ENCODE data around the gene BCL2L13.

The BCL2L13 gene

DNA sequence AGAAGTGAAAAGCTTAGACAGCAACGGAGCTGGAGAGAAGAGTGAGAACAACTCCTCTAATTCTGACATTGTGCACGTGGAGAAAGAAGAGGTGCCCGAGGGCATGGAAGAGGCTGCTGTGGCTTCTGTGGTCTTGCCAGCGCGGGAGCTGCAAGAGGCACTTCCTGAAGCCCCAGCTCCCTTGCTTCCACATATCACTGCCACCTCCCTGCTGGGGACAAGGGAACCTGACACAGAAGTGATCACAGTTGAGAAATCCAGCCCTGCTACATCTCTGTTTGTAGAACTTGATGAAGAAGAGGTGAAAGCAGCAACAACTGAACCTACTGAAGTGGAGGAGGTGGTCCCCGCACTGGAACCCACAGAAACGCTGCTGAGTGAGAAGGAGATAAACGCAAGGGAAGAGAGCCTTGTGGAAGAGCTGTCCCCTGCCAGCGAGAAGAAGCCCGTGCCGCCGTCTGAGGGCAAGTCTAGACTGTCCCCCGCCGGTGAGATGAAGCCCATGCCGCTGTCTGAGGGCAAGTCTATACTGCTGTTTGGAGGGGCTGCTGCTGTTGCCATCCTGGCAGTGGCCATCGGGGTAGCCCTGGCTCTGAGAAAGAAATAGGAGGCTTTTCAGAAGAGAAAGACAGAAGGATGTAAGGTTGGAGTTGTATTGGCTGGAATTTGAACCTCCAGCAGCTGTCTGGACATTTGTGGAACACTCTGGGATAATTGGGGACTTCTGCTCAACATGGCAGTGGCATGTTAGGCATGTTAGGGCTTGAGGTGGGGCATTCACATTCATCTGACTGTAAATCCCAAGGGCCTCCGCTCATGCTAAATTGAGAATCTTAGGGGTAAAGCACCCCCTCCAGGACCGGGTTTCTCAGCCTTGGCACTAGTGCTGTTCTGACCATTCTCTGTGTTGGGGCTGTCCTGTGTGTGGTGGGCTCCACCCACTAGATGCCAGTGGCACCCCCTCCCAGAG, 88.7 kb downstream of the BCL2L13 start:
- DNase-seq (ENCODE audit: low spot score), result no peak

DNA sequence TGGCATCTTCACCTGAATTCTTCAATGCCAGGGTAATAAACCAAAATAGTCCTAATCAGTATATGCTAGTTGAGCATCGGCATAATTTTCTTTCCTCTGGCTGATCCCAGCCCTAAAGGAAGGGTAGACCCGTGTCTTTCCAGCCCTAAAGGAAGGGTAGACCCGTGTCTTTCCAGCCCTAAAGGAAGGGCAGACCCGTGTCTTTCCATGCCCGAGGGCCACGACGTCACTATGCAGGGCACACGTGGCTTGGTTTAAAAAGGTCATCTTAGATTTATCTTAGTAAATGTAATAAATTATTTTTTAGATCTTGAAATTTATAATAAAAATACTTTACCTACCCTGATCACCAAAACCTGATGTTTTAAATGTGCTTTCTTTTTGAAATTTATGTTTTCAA, 90.2 kb downstream of the BCL2L13 start:
- no peak for DNase-seq (ENCODE audit: low spot score)

DNA sequence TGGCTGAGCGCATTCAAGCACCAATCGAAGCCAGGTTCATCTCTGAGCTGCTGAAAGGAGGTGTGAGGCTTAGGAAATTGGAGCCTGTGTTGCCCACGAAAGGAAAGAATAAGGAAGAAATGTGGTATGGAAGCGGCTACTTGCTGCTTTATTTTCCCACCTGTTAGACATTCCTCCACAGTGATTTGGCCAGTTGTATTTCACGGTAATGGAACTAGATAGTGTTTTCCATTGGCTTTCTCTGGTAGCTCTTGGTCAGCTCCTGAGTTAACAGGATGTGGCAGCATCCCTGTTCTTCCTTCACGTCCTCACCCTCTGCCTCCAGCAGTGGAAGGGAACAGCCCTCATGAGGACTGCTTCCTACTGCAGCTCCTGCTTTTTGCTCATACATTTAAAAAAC, 91.0 kb downstream of the BCL2L13 start:
- no peak for DNase-seq (ENCODE audit: low spot score)

DNA sequence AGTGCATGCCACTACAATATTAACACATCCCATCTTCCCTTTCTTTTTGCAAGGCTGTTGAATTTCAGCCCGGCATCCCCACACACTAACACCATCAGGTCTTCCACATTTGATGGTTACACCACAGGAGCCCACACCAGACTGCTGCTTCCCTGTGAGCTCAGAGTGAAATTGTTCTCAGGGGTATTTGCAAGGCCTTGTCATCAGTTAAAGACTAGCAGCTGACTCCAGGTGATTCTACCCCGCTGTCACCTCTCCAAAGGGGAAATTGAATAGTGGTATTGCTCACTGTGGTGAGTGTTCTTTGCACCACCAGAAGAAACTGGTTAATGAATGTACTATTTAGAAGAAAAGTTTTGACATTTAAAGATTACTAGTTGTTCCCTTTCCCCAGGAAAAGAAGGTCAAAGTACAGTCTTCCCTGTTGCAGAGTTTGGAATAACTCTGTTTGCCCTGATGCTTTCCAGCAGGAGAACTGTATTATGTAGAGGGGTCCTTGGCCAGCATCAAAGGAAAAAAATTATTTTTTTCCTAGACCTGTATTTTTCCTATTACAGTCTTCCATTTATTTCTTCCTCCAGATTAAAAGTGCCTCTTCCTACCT, 93.8 kb downstream of the BCL2L13 start:
- peak; percentile 58 for DNase-seq (ENCODE audit: low spot score)

DNA sequence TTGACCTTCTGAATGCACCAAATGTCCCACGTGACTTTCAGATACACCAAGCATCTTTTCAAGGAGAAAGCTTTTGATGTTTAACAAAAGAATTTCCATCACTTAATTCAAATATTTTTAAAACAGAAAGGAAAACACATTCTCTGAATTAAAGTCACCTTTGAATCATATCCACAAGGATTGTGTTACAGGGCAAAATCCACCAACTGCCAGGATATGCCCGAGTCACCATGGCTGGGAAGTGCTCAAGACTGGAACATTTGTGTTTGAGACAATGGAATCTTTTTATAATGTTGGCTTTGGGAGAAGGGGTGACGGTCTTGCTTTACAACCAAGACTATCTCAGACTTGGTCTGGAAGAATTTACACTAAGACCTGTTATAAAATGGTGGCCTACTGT, 94.9 kb downstream of the BCL2L13 start:
- peak; percentile 54 for DNase-seq (ENCODE audit: low spot score)

DNA sequence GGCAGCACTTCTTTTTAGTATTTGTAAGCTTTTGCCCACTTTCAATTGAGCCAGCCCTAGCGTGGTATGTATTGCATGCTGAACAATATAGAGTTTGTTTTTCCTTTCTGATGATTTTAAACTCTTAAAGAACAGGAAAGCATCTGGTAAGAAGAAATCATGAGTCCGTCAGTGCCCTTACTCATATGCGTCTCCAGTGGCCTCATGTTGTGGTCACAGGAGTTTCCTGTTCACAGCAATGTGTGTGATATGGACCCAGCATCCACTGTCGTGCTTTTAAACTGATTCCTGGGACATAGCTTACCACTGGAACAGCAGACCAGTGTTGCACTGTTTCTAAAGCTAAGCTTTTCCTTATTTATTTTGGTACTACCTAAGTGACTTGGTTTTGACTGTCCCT, 95.6 kb downstream of the BCL2L13 start:
- DNase-seq (ENCODE audit: low spot score), result no peak

DNA sequence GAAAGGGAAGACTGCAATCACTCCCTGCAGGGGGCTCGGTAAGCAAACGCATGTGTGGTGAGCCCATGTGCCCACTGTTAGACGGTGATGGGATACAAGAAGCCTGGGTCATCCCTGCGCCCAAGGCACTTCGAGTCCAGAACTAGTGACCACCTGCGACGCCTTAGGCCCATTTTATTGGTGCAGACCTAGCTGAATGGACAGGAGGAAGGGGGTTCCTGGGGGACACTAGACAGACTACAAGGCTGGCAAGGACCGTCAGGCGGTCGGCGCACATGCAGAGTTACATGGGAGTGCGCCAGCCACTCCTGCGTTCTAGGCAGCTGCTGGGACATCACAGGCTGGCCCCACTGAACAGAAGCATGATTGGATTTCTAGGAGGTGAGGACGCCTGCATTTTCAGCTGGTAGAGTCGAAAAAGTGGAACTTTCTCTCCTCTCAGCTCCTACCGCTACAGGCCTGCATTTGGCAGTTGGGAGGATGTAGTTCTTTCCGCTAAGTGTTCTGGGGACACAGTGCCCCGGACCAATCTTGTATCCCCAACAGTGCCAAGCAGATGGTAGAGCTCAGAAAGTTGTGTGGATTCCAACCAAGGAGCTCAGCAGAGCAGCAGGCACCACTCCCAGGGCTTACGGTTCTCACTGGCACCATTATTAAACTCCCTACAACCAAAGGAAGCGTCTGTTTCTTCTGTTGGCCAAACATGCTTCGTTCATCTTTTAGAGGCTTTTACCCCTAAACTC, 100.0 kb downstream of the BCL2L13 start:
- DNase-seq (ENCODE audit: low spot score), result no peak

DNA sequence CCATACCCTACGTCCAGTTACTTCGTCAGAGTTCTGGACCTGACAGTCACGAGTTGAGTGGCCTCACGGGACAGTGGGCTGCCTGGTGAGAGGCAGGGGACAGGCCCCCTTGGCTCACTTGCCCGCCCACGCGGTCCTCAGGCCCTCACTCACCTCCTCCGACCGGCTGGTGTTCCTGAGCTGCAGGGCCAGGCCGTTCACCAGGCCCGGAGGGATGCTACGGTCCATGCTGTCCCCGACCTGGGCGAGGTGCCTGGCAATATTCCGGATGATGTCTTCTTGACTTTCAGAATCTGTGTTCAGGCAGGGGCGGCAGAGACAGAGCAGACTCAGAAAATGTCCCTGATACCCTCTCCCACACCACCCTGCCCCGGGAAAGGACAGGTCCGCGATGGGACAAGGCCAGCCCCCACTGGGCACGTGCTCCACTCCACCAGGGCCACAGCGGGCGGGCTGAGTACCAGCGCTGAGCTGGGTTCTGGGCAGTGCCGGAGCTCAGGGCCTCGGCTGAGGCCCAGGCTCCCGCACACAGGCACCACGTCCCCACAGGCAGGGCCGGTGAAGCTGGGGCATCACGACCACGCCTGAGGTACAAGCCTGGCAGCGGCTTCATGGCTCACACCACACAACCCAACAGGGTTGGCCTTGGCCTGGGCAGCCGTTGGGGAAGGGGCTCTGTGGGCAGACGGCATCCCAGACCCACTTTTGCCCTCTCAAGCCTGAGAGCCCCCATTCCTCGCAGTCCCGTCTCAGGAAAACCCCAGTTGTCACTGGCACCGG, 100.8 kb downstream of the BCL2L13 start:
- DNase-seq (ENCODE audit: low spot score), result no peak

DNA sequence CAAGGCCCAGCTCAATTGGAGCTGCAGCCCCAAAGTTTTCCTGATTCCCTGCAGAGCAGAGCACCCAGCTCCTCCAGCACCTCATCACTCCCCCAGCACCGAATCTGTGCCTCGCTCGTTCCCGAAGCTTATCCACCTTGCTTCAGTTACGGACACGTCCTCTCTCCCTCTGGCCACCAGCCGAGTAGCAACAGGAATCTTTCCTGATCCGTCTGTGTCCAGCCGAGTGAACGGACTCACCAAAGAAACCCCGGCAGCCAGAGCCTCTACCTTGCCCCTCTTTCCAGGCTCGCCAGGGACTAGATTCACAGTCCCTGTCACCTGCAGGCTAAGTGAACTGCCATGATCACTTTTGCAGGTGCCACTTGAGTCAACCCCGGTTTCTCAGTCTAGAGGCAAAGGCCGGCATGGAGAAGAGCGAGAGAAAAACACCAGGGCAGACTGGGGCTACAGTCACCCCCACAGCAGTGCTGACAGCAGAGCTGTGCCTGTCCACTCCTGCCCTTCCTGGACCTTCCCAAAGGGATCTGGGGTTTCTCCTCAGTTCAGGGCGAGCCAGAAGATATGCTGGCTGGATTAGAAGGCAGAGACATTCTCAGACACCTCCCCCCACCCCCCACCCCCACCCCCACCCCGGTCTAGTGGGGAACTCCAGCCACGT, 103.4 kb downstream of the BCL2L13 start:
- no peak for DNase-seq (ENCODE audit: low spot score)

DNA sequence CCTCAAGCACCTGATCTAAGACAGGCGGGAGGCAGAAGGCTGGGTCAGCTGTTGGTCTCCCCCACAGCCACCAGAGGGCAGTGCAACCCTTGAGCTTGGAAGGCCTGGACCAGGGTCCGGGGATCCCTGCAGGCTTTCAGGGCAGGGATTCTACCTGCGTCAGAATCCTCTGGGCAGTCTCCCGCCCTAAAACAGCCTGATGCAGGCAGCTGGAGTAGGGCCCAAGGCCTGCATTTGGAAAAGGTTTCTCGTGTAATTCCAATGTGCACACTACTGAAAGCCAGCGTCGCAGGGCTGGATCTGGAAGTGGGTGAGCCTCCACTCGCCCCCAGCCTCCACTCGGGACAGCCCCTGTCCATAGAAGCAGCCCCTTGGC, 104.0 kb downstream of the BCL2L13 start:
- peak; percentile 82 for DNase-seq (ENCODE audit: low spot score)

DNA sequence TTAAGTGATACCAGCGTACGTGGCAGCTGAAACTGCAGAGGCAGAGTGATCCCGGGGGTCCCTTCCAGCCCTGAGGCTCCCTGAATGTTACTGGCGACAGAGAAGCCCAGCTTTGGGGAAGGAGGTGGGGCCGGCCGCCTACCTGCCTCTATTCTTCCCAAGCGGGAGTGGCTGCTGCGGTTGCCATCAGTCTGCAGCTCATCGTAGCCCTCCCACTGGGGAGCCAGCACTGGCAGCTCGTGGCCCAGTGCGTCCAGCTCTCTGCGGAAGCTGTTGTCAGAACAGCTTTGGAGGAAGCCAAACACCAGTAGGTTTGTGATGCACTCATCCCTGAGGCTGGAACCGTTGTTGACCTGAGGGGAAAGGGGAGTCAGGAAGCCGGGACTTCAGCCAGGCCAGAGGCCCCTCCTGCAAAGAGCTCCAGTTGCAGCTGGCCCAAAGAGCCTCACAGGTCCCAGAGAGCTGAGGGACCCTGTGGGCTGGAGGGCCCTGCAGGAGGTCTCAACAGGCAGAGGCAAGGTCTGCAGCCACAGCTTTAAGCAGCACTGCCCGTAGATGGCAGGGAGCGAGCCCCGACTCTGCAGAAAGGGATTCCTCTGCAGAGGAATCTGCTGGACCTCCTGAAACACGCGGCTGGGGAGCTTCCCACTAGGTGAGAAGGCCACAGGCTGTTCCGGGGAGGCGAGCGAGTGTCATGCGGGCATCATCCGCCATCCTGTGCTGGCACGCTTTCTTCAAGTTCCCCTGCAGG, 105.3 kb downstream of the BCL2L13 start:
- no peak for DNase-seq (ENCODE audit: low spot score)

DNA sequence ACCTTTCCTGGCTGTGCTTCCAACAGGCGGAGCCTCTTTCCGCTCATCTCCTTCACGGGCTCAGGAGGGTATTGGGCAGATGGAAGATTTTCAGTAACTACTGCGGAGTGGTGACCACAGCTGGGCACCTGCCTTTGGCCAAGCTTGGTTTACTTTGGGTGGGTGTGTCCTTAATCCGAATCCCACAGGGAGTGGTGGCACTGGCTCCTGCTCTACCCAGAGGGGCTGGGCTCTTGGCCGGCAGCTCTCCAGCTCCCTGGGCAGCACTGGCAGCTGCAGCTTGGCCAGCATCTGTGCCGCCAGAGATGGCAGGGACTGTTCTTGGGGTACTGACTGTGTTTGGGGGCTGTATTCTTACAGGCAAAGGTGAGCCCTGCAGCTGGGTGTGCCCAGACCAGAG, 105.9 kb downstream of the BCL2L13 start:
- DNase-seq (ENCODE audit: low spot score), result no peak

DNA sequence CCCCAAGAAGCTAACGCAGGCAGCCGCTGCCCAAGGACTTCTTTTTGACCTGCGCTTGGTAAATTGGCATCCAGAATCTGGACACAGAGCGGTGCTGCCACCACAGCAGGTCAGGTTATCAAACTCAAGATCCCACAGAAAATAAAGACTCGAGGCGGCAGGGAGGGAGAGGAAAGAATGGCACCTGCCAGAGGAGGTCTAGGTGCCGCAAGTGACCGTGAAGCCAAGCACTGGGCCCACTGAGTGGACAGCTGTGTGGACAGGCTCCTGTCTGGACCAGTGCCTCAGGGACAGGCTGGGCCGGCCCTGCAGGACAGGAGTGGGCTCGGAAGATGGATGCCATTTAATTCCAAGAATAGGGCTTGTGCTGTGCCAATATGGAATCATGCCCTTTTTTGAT, 108.4 kb downstream of the BCL2L13 start:
- DNase-seq (ENCODE audit: low spot score), result no peak

DNA sequence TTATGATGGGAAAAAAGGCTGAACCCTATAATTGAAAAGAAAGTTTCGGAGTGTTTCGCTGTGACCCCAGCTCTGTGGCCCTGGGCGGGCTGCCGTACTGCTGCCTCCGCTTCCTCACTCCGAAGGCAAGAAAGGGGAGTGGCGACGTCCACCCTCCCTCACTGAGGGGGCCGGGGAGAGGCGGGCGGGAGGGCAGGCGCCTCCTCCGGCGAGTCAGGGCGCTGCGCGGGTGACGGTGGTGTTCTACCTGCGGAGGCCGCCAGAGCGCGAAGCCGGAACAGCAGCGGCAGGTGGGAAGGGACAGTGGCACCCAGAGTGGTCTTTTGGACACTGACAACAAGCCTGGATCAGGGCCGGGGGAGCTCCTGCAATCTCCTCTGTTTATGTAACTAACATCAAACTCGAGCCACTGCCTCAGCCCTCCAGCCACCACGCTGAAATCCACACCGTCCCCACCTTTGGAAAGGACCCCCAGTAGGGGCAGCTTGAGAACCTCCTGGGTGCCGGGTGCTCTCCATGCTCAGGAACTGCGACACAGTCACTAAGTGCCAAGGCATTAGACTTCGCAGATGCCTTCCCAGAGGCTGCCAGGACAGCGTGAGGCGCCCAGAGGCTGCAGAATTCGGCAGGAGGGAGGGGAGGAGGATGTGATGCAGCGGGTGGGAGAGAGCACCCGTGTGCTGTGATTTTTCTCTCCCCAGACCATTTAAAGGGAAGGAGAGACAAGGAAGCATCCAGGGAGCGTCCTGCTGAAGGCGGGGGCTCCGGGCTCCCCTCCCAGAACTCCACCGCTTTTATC, 110.2 kb downstream of the BCL2L13 start:
- DNase-seq (ENCODE audit: low spot score), result no peak

DNA sequence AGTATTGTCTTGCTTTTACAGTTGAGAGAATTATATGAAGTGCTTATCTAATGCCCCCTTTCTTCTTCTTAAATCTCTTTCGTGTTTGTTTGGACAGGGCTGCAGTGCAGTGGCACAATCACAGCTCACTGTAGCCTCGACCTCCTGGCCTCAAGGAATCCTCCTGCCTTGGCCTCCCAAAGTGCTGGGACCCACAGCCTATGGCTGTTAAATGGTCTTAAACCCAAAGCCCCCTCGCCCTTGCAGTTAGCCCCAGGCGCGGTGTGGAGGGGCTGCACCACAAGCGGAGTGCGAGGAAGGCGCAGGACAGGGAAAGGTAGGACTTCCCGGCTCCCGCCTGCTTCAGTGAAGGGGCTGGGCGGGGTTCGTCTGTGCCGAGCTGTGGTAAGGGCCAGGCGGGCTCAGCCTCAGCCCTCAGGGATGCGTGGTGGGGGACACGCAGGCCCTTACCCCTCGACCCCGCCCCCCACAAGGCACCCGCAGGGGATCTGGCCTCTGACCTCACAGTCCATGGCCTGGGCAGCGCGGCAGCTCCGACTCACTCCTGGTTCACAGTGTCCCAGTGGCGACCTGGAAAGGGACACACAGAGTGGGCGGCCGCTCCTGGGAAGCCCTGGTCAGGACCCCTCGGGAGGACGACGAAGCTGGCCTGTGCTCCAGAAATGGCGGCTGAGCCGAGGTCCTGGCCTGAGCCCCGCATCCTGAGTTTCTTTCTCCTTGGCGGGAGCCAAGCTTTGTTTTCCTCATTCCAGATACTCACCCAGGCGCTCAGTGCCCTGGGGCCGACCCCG, 111.2 kb downstream of the BCL2L13 start:
- DNase-seq (ENCODE audit: low spot score), result no peak

DNA sequence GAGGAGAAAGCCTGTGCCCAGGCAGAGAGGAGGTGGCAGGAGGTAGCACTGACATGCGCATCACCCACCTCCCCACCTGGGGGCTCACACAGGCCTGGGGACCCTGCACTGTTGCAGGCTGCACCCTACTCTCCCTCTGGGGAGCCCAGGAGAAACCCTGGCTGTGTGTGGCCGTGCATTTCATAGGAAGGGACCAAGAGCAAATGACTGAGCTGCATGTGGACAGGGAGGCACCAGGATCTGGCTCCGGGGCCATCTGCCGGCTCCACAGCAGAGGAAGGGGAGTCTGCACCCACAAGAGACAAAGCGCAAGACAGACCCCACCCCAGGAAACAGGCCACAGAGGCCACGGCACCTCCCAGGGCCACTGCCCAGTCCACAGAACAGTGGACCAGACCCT, 113.0 kb downstream of the BCL2L13 start:
- DNase-seq (ENCODE audit: low spot score), result no peak

DNA sequence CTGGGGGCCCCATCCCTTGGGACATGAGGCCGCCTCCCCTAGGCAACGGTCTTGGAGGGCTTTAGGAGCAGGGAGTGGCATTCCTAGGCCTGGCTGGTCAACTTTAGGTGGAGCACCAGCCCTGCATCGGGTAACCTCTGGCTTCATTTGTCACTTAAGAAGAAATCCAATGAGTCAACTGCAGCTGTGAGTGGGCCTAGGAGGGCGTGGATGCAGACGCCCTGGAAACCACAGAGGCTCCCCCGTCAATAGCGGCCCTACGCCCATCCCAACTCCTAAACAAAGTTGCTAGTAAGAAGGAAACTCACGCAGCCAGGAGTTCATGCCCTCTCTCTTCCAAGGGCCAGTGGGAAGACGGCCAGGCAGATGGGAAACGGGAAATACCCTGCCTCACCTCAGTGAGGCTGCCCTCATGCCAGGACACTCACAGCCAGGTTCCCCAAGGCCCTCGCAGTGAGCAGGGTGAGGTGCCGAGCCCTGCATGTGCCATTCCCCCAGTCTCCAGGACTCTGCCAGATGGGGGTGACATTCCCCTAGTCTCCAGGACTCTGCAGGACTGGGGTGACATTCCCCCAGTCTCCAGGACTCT, 114.9 kb downstream of the BCL2L13 start:
- DNase-seq (ENCODE audit: low spot score), result peak; percentile 55

DNA sequence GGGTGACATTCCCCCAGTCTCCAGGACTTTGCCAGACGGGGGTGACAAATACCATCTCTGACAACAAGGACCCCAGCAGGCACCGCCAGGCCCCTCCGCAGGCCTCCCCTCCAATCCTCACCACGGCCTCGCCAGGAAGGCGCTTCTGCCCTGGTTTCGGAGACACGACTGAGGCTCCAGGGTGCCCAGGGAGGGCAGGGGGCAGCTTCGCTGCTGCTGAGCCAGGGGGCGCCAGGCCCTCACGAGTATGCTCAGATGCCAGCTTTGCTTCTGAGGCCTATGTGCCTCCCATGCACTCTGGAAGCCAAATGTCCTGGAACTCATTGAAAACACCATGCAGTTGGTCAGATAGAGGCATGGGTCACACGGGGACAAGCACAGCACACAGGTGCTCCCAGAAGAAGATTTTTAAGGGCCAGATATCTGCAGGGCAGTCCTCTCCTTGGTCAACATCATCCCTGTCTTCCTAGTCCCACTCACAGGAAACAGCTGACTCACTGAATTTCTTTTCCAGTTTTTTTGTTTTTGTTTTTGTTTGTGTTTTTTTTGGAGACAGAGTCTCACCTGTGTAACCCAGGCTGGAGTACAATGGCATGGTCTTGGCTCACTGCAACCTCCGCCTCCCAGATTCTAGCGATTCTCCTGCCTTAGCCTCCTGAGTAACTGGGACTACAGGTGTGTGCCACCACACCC, 115.8 kb downstream of the BCL2L13 start:
- no peak for DNase-seq (ENCODE audit: low spot score)

Data from kidney tubule cell (primary cell).